Body of pancreas (tissue), 4 donors: ENCODE data around the gene SLC25A36. TPM values are rescaled to one million over a fixed set of nuclear protein-coding genes. Genes with fewer than 3 reads are reported as not detected.

Source experiments
- ATAC-seq: fragments of 150-250 bp; one replicate; pipeline ENCODE4 v1.9.1; 2016
- DNase-seq, 4 donors: peaks; one replicate each; pipeline ENCODE4 v3.0.0-alpha.2; 2019
- H3K27ac ChIP-seq, 4 donors: fragments of 200-600 bp; sonication (generic); 1 replicate in 3 of 4; 2 replicates in 1 of 4; pipeline versions ENCODE4 v1.5.1 to v1.6.1; 2016 to 2019; ENCODE audit warnings: mild to moderate bottlenecking in 1 of 4, mixed read lengths in 1 of 4, moderate library complexity in 1 of 4
- H3K27me3 ChIP-seq, 2 donors: fragments of 200-600 bp; sonication (generic); one replicate each; pipeline ENCODE4 v1.6.0; 2016; ENCODE audit warnings: mild to moderate bottlenecking in 1 of 2
- H3K36me3 ChIP-seq, 2 donors: fragments of 200-600 bp; sonication (generic); replicated peaks in 1 of 2; 2 replicates each; pipeline ENCODE4 v1.5.1; 2016; ENCODE audit warnings: low read depth in 2 of 2; ENCODE audit not compliant: insufficient read depth in 1 of 2
- H3K4me1 ChIP-seq: fragments of 200-600 bp; sonication (generic); one replicate; pipeline ENCODE4 v1.6.0; 2016
- H3K4me3 ChIP-seq, 2 donors: fragments of 200-600 bp; sonication (generic); 1 replicate in 1 of 2; 2 replicates in 1 of 2; pipeline ENCODE4 v1.5.1; 2016 to 2019
- H3K9me3 ChIP-seq, 3 donors: fragments of 200-600 bp; sonication (generic); 1 replicate in 2 of 3; 2 replicates in 1 of 3; pipeline ENCODE4 v1.5.1; 2016
- CTCF ChIP-seq, 7 experiments: fragments of 450-650 bp in 4 of 7; fragments of 200-600 bp in 3 of 7; sonication (generic) in 3 of 7; IDR thresholded peaks; one replicate each; pipeline ENCODE4 v1.5.1; 2016 to 2019; ENCODE audit warnings: antibody characterized with exemption in 7 of 7
- POLR2A ChIP-seq, 3 donors: fragments of 450-650 bp; IDR thresholded peaks; one replicate each; pipeline ENCODE4 v1.6.1; 2016; ENCODE audit warnings: antibody characterized with exemption in 3 of 3, mild to moderate bottlenecking in 2 of 3
- WGBS, 2 donors: methylation state at CpG; one replicate each; pipeline ENCODE4 v1.1.5; 2017; 5-methylcytosine and 5-hydroxymethylcytosine counted together
- intact Hi-C: fragments of 100-400 bp; cut with DNase I; formaldehyde crosslinking; loops from one replicate; pipeline ENCODE4 v1.15.1; 2023
- total RNA-seq, 2 donors: library from RNA; depleted of rRNA; stranded (reverse); fragments of >200 nt; gene quantifications; one replicate each; pipeline ENCODE4 v1.1.0, GENCODE V29; 2016

The SLC25A36 gene
- total RNA-seq, 2 donors from 2014 or later, result 84.0 to 111 TPM

- Histone ChIP-seq H3K36me3 (no peaks in the 10 kb centered on the region), H3K4me3 (no peak overlapping the region), H3K4me1 (peaks cover 6% of the 10 kb centered on the region), H3K27ac (no peak overlapping the region), H3K9me3 (no peaks in the 10 kb centered on the region), H3K27me3 (no peaks in the 10 kb centered on the region)
- no peak for TF ChIP-seq POLR2A (IDR thresholded peaks at IDR 0.05)
- intact Hi-C loops, result no loop called here
- no peak for ATAC-seq
- no peak for DNase-seq
These were observed 38.8 kb upstream of the SLC25A36 start for GRCh38 chr3:140902791-140903190.

- H3K4me1 ChIP-seq, result peaks cover 6% of the 10 kb centered on the region
- H3K27ac ChIP-seq, result no peak overlapping the region
- intact Hi-C loops, result no loop called here
- ATAC-seq, result no peak
- H3K9me3 ChIP-seq, result no peaks in the 10 kb centered on the region
- H3K27me3 ChIP-seq, result no peaks in the 10 kb centered on the region
- no peak overlapping the region for H3K4me3 ChIP-seq
- DNase-seq, result no peak
- TF ChIP-seq POLR2A (IDR thresholded peaks at IDR 0.05) (no peak), CTCF (IDR thresholded peaks at IDR 0.05) (no peak)
- no peaks in the 10 kb centered on the region for H3K36me3 ChIP-seq
These were observed 38.4 kb upstream of the SLC25A36 start for GRCh38 chr3:140903196-140903595.

- Histone ChIP-seq H3K27ac (no peak overlapping the region), H3K27me3 (no peaks in the 10 kb centered on the region), H3K4me3 (no peak overlapping the region), H3K36me3 (no peaks in the 10 kb centered on the region), H3K4me1 (no peaks in the 10 kb centered on the region), H3K9me3 (no peaks in the 10 kb centered on the region)
- ATAC-seq, result no peak
- intact Hi-C loops, result no loop called here
- TF ChIP-seq CTCF (IDR thresholded peaks at IDR 0.05), result no peak
- no peak for TF ChIP-seq POLR2A (IDR thresholded peaks at IDR 0.05)
- no peak for DNase-seq
- 57 to 72% methylated on average over 1 of the region's 1 CpG for WGBS, 2 donors
These were observed 37.1 kb upstream of the SLC25A36 start for GRCh38 chr3:140904521-140904920.

GRCh38 chr3:140905559-140905958, 36.1 kb upstream of the SLC25A36 start:
- no peaks in the 10 kb centered on the region for H3K27me3 ChIP-seq
- ATAC-seq (no peak), DNase-seq (no peak)
- H3K36me3 ChIP-seq, result no peaks in the 10 kb centered on the region
- no peak overlapping the region for H3K27ac ChIP-seq
- intact Hi-C loops, result no loop called here
- TF ChIP-seq POLR2A (IDR thresholded peaks at IDR 0.05), result no peak
- no peak for TF ChIP-seq CTCF (IDR thresholded peaks at IDR 0.05)
- no peak overlapping the region for H3K4me3 ChIP-seq
- H3K9me3 ChIP-seq, result no peaks in the 10 kb centered on the region
- H3K4me1 ChIP-seq, result no peaks in the 10 kb centered on the region
- 95 to 97% methylated on average over 2 of the region's 2 CpGs for WGBS, 2 donors

- 55 to 74% methylated on average over 1 of the region's 1 CpG for WGBS, 2 donors
- H3K4me3 ChIP-seq, result no peak overlapping the region
- intact Hi-C loops, result no loop called here
- no peaks in the 10 kb centered on the region for H3K36me3 ChIP-seq
- H3K9me3 ChIP-seq, result no peaks in the 10 kb centered on the region
- H3K27me3 ChIP-seq, result no peaks in the 10 kb centered on the region
- no peak for TF ChIP-seq POLR2A (IDR thresholded peaks at IDR 0.05)
- TF ChIP-seq CTCF (IDR thresholded peaks at IDR 0.05), result no peak
- no peak for ATAC-seq
- H3K4me1 ChIP-seq, result peaks cover 10% of the 10 kb centered on the region
- DNase-seq, result no peak
- no peak overlapping the region for H3K27ac ChIP-seq
These were observed 34.9 kb upstream of the SLC25A36 start for GRCh38 chr3:140906785-140907184.
